AG09319 (cell line): ENCODE results near the gene GAREM1.

Experiments
- DNase-seq: peaks from one replicate; pipeline ENCODE4 v3.0.0-alpha.2; 2010; ENCODE audit warnings: low read depth; ENCODE audit errors: extremely low read depth
- TF ChIP-seq, protein P1 (sequence below): IDR thresholded peaks from 2 replicates; pipeline ENCODE4 v1.5.1; 2011; ENCODE audit warnings: low read depth, mild to moderate bottlenecking, inconsistent platforms, low read length, moderate library complexity

The GAREM1 gene

GRCh38 chr18:32219431-32220018 is 251.2 kb downstream of the GAREM1 start:
- no peak for DNase-seq

GRCh38 chr18:32216390-32216789 is 254.3 kb downstream of the GAREM1 start:
- no peak for DNase-seq
- TF ChIP-seq, protein P1, sequence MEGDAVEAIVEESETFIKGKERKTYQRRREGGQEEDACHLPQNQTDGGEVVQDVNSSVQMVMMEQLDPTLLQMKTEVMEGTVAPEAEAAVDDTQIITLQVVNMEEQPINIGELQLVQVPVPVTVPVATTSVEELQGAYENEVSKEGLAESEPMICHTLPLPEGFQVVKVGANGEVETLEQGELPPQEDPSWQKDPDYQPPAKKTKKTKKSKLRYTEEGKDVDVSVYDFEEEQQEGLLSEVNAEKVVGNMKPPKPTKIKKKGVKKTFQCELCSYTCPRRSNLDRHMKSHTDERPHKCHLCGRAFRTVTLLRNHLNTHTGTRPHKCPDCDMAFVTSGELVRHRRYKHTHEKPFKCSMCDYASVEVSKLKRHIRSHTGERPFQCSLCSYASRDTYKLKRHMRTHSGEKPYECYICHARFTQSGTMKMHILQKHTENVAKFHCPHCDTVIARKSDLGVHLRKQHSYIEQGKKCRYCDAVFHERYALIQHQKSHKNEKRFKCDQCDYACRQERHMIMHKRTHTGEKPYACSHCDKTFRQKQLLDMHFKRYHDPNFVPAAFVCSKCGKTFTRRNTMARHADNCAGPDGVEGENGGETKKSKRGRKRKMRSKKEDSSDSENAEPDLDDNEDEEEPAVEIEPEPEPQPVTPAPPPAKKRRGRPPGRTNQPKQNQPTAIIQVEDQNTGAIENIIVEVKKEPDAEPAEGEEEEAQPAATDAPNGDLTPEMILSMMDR = no peak

More at GRCh38 chr18:32219431-32220018, 251.2 kb downstream of the GAREM1 start:
- TF ChIP-seq, protein P1 = no peak

DNA sequence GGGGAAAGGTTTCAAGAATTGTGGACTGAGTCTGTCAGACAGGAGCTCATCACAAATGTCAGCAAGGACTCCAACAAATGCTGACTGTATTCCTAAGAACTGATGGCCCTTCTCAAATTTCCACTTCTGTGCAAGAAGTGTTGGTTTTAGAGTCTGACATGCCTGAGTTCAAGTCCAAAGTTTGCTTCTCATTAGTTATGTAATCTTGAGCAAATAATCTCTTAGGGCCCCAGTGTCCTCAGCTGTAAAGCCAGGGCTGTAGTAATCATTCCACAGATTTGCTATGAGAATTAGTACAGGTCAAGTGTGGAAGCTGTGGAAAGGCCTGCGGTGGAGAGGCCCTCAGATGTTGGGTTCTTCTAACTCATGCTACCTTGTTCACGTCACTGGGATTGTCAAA is 257.0 kb downstream of the GAREM1 start:
- TF ChIP-seq, protein P1 = no peak

More for the DNA sequence above, 257.0 kb downstream of the GAREM1 start:
- DNase-seq = no peak
